GM21367 (cell line): ENCODE measurements around the gene ACAP2.
"Not testable (repeated sequence)": the region's sequence is repeated elsewhere in the genome, so short reads cannot be mapped to it uniquely, and the experiment has no call there.

ENCODE experiments used
- ATAC-seq: cut with Tn5 transposase; IDR thresholded peaks from one replicate; pipeline ENCODE4 v1.9.1; 2021; ENCODE audit not compliant: unreplicated experiment

ACAP2 gene

DNA sequence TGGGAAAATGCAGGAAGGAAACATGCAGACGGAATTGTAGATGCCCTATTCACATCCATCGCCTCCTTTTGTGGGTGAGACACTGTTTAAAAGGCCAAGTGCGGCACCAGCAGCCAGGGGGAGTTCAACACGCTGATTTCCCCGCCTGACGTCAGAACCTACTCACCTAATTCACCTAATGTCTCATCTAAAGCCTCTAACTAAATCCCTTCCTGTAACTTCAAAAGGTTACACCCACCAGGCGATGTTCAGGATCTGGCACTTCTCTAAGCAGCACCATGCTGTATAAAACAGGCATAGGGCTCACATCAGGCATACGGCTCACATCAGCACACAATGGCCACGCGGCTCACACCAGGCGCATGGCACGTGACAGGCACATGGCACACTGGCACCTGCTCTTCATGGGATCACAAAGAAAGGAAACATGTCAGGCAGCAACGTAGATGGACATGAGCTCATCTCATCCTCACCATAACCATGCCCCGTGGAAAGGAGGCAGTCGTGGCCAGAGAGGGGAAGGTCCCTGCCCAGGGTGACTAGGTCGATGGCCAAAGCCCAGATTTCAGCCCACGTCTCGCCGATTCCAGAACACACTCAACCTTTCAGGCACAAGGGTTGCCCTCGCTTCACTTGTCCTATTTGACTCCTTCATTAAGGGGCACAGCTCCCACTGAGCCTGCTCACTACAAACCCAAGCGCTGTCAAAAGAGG, 193.6 kb downstream of the ACAP2 start:
- ATAC-seq: no peak

DNA sequence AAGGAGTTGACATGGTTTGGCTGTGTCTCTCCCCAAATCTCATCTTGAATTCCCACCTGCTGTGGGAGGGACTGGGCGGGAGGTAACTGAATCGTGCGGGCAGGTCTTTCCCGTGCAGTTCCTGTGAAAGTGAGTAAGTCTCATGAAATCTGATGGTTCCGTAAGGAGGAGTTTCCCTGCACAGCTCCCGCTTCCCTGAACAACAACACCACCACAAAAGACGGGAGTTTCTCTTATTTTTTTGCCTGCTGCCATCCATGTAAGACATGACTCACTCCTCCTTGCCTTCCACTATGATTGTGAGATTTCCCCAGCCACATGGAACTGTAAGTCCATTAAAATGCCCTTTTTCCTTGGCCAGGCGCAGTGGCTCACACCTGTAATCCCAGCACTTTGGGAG, 194.5 kb downstream of the ACAP2 start:
- ATAC-seq: no peak

DNA sequence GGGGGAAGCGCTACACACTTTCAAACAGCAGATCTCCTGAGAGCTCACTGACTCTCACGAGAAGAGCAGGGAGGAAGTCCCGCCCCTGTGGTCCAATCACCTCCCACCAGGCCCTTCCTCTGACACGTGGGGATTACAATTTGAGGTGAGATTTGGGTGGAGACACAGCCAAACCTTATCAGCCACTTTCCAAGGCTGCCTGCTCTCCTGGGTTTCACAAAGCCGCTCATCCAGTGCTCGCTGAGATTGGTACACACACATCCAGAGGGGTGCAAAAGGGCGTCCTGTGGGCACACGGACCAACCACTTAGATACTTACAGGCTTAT, 195.0 kb downstream of the ACAP2 start:
- no peak for ATAC-seq

DNA sequence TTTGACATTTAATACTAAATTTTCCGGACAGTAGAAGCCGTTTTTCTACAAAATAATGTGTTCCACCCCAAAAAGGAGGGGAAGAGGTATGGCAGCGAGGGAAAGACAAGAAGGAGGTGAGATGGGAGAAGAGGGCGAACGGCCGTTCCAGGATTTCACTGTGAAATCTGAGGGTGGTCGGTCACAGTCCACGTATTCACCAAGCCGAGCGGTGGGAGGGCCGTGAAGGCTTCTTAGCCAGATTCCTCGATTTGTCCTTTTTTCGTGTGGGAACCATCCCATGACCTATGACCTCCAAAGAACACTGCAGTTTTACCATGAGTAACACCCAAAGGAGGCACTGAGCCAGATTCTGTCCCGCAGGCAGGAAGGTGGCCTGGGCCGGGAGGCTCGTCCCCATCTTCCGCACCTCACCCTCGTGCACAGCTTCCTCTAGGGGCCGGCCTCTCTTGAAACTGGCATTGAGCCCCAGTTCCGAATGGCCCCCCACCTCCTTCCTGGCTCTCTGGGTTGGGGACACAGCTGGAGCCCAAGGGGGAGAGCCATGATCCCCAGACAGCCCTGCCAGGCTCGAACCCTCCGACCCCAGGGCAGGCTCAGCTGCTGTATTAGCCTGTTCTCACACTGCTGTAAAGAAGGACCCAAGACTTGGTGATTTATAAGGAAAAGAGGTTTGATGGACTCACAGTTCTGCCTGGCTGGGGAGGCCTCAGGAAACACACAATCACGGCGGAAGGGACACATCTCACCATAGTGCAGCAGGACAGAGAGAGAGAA, 195.5 kb downstream of the ACAP2 start:
- no peak for ATAC-seq

DNA sequence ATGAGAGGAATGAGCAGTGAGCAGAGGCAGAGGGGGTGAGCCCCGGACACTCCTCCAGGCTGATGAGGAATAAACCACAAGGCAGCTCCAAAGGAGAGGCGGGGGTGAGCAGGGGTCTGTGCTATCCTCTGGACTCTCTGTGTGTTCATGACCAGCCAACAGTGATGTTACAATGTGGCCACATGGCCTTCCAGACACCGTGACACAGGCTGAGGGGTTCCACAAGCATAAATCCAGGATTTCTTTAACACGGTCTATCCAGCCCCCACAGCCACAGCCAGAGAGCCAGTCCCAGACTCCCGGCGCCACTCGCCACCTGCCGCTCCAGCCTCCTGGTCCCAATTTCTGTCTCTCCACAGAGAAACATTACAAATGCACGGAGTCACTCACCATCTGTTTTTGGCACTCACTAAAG, 196.2 kb downstream of the ACAP2 start:
- ATAC-seq: no peak

DNA sequence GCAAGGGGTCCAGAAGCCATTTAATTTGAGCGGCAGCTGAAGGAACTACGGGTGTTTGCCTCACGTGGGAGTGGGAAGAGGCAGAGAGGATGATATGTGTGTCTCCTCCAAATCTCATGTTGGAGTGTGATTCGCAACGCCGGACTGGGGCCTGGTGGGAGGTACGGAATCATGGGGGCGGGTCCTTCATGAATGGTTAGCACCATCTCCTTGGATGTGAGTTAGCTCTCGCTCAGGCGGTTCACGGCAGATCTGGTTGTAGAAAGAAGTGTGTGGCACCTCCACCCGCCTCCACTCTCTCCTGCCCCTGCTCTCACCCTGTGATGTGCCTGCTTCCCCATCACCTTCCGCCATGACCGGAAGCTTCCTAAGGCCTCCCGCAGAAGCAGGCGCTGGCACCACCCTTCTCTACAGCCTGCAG, 197.3 kb downstream of the ACAP2 start:
- no peak for ATAC-seq

DNA sequence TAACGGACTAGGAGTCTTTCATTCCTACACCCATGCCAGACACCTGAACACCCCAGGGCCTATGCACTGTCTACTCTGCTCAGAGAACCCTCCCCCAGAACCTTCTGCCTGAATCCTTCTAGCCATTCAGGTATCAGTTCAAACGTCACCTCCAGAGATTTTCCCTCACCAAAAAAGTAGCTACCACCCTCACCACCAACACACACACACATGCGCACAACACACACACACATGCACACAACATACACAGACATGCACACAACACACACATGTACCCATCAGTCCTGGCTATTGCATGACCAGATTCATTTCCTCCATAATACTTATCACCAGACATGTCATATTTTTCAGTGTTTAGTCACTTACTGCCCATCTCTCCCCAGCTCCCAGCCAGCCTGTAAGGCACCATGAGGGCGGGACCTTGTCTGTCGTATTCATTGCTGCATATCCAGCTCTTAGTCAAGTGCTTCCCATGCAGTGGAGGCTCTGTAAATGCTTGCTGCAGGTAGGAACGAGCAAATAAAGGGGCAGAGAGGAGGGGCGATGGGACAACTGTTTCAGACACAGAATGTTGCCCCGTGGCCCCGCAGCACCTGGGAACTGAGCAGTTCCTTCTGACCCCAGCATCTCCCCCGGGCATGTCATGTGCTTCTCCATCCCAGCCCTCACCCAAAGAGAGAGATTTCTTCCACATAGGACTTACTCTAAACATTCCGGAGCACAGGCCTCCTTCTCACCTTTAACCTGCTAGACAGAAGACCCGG, 201.0 kb downstream of the ACAP2 start:
- no peak for ATAC-seq

DNA sequence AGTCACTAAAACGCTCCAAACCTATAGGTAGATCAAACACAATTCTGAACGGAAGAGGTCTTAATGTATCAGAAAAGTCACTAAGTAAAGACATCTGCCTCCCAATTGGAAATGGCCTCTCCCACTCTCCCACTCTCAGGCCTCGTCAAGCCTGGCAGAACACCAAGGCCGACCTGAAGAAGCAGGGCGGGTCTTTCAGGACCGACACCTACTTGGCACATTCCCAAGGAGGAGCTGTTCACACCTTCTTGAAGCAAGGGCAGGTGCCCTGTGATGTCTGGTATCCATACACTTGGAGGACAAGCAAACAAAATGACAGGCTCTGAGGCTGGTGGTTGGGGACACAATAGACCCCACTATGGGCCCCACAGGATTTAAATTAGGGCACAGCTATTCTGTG, 201.9 kb downstream of the ACAP2 start:
- ATAC-seq: no peak

DNA sequence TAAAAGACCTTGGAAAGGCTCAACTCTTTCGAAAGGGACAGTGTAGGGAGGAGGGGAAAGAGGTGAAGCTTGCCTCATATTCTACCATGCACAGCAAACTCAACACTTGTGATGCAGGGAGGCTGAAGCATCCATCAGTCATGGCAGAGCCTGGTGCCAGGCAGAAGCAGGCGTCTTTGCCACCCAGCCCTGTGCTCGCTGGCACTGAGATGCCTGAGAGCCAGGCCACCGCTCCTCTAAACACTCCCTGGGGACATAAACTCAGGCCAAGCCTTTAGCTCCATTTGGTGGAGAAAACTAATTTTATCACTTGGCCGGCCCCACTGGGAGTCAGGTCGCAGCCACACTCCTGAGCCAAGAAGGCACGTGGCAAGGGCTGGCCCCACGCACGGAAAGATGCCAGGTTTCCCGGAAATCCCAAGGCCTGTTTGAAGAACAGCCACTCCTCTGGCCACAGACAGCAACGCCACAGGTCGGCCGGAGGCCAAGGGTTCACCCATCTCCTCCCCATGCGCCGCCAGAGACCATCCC, 202.6 kb downstream of the ACAP2 start:
- ATAC-seq: no peak

DNA sequence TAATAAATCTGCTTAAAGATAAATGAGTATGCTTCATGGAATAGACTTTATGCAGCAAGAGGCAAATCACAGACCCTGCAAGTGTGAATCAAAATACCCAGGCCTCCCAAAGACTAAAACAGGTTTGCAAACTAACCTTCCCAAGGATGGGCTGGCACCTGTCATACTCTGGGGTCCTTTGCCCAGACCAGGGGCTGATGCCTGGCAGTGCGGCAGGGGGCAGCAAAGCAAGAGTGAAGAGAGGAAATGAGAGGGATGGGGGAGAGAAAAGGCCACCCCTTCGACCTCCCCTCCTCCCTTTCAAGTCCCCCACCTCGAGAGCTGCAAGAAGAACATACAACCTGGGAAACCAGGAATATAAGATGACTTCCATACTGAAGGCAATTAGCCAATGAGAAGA, 203.7 kb downstream of the ACAP2 start:
- no peak for ATAC-seq

DNA sequence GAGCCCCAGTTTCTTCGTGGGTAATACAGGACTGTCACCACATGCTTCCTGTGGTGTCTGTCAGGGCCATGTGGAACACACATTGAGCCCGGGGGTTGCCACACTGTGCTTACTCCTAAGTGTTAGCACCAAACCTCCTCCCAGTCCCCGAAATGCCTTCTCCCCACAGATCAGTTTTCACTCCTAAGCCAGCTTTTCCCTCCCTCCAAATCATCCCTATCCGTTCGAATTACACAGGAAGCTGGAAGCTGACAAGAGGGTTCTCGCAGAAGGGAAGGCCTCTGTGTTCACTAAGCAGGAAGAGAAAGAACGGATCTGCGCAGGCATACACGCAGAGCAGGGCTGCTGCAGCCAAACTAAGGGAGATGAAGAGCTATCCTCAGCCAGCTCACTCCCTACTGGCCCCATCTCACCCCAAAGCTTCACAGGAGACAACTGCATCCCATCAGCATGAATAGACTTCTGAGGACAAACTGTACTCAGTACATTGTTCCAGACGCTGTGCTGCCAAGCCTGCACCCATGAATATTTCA, 204.2 kb downstream of the ACAP2 start:
- ATAC-seq: no peak

DNA sequence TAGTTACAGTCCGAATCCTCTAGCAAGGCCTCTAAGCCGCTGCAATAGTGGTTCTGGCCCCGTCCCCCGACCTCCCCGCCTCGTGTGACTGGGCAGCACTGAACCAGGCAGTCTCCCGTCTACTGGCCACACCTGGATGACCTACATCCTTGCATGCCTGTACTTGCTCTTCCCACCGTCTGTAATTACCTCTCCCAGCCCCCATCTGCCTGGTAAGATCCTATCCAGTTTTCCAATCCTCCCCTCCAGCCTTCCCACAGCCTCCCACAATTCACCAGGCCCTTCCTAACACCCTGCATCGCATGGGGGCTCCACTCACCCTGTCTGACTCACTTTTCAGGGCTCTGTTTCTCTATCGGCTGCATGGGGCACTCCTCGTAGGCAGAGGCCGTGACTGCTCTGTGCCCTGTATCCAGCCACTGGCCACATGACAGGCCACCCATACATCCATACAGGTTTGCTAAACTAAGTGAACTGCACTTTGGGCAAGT, 204.7 kb downstream of the ACAP2 start:
- no peak for ATAC-seq

DNA sequence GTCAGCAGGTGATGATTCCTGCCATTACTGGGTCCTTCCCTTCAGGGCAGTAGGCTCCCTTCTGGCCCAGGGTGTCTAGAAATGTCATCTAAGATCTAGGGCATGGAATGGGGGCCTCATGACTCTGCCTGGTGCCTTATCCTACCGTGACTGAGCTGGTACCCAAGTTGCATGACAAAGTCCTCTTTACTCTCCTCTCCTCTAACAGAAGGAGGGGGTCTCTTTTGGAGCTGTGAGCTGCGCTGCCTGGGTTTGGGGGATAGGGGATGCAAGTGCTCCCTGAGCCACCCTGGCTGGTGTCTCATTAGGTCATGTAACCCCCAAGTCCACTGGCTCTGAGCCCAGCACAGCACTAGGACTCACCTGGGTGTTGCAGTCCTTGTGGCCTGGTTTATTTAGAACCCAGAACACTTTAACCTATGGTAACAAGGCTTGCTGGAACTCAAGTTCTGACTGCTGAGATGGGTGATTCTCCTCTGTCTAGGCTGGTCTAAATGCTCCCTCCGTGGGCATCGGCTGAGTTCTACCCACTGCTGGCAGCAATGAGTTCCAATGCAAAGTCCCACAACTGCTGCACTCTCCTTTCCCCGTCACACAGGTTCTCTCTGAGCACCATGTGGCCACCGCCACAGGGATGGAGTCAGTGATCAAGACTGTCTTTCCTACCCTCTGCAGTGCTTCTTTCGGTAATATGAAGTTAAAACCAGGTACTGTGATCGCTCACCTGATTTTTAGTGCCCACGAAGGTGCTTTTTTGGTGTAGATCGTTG, 205.8 kb downstream of the ACAP2 start:
- no peak for ATAC-seq

DNA sequence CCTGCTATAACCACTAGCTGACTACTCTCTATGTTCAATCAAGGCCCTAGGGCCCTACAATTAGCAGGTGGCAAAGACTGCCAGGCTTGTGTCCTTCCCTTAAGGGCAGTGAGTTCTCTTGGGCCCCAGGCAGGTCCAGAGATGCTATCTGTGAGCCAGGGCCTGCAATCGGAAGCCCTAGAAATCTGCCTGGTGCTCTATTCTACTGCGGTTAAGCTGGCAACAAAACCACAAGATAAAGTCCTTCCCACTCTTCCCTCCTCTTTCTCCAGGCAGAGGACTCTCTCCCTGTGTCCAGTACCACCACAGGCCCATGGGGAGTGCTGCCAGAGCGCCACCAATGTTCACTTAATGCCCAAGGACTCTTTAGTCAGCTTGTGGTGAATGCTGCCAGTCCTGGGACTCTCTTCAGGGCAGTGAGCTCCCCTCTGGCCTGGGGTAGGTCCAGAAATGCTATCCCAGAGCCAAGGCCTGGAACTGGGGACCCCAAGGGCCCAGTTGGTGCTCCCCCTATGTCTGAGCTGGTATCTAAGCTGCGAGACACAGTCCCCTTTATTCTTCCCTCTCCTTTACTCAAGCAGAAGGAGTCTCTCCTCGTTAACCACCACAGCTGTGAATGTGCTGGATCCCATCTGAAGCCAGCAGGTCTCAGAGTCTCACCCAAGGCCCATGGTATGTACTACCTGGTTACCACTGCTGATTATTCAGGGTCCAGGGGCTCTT, 206.6 kb downstream of the ACAP2 start:
- ATAC-seq: no peak

DNA sequence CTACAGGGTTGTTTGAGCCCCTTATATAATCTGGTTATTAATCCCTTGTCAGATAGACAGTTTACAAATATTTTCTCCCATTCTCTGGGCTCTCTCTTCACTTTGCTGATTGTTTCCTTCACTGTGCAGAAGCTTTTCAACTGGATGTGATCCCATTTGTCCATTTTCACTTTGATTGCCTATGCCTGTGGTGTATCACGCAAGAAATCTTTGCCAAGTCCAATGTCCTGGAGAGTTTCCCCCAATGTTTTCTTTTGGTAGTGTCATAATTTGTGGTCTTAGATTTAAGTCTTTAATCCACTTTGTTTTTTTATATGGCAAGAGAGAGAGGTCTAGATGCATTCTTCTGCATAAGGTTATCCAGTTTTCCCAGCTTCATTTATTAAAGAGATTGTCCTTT, 212.6 kb downstream of the ACAP2 start:
- no peak for ATAC-seq

DNA sequence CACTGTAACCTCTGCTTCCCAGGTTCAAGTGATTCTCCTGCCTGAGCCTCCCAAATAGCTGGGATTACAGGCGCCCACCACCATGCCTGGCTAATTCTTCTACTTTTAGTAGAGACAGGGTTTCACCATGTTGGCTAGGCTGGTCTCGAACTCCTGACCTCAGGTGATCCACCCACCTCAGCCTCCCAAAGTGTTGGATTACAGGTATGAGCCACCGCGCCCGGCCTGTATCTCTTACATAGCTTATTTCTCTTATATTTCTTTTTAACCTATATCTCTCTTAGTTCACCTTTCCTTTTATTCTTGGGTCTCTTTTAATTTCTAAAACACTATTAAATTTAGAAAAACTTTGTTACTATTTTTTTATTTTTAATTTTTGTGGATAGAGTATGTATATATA, 213.9 kb downstream of the ACAP2 start:
- not testable (repeated sequence) for ATAC-seq

DNA sequence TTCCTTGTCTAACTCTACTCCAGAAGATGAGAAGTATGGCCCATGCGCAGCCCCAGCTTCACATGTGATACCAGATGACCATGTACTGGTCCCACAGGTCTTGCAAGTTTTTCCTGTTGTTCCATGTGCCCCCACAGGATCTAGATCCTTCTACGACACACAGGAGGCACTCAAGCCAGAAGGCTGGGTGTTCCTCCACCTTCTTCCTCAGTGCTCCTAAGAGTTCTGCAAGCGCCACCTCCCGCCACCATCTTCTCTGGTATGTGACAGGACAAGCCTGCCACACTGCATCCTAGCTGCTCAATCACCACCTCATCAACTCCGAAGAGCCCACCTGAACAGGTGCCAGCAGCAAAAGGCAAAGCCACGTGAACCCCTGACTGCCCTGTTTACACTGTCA, 214.9 kb downstream of the ACAP2 start:
- ATAC-seq: no peak

DNA sequence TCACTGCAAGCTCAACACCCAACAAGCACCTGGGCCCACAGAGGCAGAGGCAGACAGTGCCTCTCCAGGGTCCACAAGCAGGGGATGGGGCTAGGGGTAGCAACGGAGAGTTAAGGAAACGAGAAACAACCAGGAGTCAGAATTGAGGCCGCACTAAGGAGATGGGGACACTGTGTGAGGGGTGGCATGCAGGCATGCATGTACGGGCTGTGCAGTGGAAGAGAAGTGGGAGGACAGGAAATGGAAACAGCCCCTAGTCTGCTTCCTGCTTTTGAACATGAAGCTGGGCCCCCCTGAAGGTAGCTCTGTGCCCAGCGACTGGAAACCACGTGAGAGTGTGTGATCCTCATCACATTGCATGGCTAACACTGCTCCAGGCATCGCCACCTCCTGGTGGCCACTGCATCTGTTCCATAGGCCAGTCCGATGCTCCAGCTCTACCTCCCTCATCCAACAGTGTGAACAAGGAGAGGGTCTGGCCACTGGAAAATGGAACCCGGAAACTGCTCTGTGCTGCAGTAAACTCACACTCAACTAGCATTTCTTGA, 215.8 kb downstream of the ACAP2 start:
- no peak for ATAC-seq

DNA sequence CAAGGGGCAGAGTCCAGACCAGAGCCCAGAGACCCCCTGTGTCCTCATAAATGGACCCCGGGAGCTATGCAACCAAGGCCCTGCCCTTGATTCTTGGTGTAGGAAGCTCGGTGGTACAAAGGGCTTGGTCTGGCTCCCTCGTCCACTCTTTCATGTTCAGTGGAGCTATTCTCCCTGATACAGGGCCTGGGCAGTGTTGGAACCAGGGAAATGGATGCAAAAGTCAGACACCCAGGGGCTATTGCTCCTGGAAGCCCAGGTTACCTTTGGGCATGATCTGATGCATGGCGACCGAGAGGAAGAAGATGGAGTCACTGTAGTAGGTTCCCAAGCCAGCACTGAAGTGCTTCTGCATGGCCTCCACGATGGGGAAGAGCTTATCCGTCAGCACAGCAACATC, 216.4 kb downstream of the ACAP2 start:
- no peak for ATAC-seq
